EL (cell line): ENCODE data around the gene AIG1.
"Not testable (repeated sequence)": the region's sequence is repeated elsewhere in the genome, so short reads cannot be mapped to it uniquely, and the experiment has no call there.

Source experiments
- DNase-seq: peaks from one replicate; pipeline ENCODE4 v3.0.0-alpha.2; 2016

Gene AIG1

DNA sequence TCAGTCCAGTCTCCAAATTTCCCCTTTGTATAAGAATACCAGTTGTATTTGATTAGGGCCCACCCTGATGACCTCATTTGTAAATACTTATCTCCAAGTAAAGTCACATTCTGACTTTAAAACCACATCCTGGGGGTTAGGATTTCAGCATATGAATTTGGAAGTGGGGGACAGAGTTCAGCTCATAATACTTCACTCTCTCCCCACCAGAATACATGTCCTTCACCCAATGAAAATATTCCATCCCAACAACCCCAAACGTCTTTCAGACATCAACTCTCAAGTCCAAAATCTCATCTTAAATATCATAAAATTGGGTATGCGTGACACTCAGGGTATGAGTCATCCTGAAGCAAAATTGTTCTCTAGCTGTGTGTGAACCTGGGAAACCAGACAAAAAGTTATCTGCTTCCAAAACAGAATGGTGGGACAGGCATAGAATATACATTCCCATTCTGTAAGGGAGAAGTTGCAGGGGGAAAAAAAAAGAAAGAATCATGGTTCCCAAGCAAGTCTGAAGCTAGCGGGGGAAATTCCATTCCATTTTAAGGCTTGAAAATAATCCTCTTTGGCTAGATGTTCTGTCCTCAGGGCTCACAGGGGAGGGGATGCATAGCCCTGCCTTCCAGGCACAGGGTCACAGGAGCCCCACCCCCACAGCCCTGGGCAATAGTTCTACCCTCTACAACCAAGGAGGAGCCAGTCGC, 275.9 kb downstream of the AIG1 start:
- peak; percentile 81 for DNase-seq

DNA sequence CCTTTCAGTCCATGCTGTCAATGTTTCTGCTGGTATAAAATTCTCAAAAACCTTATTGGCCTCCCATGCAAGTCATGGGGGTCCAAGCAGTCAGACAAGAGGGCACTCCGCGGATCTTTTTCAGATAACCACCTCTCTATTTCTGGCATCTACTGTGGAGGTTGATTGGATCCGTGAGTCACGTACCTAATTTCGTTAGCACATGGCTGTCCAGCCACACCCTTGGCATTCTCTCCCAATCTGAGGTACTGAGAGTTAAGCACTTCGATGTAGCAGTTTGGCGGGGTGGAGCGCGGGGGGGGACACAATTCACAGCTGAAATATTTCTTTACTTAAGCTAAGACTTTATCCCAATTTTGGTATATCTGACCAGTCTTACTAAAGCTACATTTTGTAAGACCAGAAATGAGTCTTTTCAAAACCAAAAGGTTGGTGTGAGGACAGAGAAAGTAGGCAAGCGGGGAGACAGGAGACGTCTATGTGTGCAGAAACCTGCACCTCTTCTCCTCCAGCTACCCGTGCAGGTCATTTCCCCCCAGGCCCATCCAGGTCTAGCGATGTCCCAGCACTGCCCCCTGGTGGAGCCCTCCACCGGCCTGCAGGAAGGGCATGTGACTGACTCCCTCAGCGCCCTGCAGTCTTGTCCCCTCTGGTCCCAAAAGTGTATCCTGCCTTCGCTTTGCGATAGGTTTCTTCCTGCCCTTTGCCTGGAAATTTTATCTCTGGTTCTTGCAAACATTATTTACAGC, 276.7 kb downstream of the AIG1 start:
- DNase-seq: no peak

DNA sequence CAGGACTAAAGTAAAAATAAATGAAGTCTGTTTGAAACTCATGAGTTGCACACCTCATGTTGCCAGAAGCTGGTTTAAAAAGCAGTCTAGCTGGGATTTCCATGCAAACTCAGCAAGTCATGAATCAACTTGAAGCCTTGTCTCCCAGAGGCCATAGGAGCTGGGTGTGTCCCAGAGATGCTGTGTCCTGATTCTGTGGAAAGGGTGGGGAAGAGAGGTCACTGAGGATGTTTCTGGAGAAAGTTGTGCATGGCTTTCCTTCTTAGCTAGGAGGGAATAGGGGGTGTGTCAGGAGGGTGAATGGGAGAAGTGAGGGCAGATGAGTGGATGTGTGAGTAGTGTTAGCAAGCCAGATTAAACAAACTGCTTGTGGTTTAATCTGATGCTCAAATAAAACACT, 278.5 kb downstream of the AIG1 start:
- DNase-seq: no peak

DNA sequence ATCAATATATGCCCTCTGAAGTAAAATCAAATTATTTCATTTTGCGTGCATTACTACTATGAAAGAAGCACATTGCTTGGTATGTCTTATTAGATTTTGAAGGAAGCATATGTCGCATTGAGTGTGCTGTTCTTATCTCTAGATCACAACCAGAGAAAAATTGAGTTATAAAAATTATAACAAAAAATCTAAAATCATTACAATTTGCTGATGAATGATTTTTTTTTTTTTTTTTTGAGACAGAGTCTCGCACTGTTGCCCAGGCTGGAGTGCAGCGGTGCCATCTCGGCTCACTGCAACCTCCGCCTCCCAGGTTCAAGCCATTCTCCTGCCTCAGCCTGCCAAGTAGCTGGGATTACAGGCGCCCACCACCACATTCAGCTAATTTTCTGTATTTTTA, 284.8 kb downstream of the AIG1 start:
- not testable (repeated sequence) for DNase-seq

DNA sequence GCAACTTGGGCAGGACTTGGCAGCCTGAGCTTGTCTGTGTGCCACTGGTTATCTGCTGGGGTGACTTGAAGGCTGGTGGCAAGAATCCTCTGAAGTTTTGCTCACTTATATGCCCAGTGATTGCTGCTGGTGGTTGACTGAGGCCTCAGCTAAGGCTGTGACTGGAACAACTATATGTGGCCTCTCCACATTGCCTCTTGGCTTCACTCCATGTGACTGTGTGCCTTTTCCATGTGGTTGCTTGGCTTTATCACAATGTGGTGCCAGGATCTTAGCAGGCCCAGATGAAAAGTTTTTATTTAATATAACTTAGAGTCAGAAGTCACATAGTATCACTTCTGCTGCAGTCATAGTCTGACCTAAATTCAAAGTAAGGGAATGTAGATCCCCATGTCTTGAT, 285.3 kb downstream of the AIG1 start:
- DNase-seq: no peak

DNA sequence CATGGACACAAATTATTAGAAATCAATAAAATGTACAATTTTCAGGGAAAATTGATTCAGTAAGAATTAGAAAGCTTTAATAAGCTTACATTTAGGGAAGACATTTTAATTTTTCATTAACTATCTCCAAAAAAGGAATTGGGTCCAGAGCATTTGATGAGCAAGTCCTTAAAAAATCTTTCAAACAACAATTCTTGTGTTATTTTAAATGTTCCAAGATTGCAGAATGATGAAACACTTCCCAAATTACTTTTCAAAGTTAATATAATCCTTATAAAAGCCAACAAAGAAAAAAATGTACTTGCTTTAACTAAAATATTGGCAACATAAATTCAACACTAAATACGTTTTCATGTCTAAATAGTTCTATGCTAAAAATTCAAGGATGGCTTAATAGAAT, 287.8 kb downstream of the AIG1 start:
- peak; percentile 19 for DNase-seq

DNA sequence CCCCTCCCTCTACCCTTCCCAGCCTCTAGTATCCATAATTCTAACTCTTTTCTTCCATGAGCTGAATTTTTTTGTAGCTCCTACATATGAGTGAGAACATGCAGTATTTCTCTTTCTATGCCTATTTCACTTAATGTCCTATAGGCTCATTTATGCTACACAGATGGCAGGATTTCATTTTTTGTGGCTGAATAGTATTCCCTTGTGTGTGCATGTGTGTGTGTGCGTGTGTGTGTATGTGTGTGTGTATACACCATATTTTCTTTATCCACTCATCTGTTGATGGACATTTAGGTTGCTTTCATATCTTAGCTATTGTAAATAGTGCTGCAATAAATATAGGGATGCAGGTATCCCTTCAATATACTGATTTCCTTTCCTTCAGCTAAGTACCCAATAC, 288.8 kb downstream of the AIG1 start:
- no peak for DNase-seq

DNA sequence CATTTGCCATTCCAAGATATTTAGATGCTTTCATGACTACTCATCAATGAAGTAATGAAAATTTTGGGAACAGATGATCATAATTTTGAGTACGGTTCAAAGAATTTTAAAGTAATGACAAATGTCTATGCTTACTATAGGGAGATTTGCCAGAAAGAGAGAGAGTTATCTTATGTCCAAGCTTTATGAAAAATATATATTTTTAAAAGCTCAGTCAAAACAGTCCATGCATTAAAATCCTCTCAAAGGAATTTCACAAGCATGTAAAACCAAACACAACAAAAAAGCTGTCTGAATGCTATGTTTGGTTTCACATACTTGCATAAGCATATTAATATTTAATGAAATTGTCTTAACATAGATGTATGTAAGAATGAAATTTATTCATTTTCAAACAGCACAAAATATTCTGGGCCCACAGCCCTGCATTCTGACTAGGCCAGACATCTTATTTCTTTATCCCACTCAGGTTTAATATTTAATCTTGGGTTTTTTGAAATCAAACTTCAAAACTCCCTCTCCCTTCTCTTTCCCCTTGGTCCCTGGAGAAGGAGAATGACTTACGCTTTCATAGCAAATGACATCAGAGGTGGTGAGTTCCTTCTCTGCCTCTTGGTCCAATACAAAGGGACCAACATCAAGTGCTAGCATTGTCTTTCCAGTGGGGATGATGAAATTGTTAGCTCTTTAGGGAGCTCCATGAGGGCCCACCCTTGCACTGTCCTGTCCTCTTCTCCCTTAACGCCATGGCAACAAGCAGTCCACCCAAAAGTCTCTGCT, 295.6 kb downstream of the AIG1 start:
- DNase-seq: no peak

DNA sequence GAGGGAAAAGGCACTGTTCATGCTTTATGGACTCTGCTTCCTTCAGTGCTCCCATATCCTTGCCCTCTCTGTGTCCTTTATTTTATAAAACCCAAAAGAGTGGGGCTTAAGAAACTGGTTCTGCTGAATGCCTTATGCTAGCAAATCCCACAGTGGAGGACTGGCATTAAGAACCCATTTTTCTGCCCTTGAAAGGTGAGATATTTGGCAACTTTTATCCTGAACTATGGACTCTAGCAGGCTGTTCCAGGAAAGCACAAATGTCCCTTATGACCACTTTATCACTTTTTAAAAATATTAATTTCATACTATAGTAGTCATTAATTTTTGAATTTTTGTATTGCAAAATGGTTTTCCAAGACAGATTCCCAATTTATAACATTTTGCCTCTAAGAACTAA, 296.5 kb downstream of the AIG1 start:
- DNase-seq: no peak

DNA sequence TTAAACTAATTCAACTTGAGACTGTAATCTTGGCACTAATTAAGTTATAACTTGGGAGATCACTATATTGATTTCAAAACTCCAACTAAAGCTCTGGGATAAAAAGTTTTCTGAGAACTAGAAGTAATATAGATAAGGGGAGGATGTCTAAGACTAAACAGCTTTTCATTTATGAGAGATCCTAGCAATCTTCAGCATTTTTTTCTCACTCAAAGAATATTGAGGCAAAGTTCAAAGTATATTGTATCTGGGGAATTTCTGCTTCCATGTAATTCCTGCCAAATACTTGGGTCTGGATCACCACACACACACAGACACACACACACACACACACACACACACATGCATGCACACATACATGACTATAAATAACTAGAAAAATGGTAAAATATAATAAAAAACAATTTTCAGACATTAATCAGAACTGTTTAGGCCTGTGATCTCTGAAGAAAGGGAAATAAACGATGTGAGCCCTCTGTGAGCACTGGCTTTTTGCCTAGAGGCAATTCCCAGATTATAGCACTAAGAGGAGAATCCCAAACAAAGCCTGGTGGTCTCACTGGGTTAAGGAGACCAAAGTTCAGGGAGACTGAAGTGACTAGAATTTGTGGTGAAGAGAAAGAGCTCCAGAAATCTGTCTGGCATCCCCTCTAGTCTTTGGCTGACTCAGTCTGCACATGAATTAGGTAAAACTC, 297.0 kb downstream of the AIG1 start:
- no peak for DNase-seq

DNA sequence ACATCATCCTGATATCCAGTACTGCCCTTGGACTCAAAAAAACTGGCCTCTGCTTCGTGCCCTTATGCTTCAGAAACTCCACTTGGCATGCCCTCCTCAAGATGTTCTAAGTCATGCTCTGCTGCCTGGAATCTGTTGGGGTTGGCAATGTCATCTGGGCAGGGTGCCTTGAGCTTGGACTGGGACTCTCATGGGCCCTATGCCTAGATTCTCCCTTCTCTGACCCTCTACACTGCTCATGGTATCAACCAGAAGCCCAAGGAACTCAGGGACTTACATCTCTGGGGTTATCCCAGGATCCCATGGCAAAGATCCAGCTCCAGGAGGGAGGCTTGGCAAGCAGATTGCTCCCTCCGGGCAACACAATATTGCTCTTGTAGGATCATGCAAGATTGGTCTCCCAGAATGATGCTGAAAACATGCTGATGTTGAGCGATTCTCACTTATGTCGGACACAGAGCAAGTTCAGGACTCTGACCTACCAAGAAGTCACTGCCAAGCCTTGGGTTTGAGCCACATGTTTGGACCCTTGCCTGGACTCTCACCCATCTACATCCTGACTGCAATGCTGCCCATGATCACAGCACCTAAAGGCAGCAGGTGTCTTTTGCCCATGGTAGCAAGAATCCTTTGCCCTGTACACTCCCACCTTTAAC, 301.0 kb downstream of the AIG1 start:
- no peak for DNase-seq

DNA sequence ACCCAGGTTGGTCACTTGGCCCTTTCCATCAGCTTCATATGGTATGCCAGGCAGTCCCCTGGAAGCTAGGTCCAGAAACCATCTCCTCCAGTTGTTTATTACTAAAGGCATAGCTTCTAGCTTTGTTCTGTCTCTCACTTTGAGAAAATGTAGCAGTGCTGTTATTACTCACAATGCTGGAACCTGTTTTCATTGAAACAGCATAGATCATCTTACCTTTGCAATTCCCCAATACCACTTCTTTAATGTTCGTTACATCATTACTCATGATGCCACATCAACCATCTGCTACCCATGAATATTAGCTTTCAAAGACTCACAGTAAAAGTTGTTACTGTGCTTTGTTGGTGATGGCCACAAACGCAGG, 301.5 kb downstream of the AIG1 start:
- DNase-seq: no peak

DNA sequence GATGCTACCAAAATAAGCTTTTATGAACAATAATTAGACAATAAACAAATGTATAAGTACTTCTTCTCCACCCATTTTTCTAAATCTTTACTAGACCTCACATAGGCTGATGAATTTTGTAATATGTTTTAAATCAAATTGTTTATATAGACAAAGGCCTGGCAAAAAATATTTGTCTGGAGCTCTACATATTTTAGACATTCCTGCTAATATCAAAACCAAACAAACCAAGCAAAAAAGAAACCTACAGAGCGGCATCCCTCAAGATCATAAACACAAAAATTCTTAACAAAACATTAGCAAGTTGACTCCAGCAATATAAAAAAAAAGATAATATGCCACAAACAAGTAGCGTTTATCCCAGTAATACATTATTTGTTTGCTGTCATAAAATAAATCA, 302.6 kb downstream of the AIG1 start:
- DNase-seq: no peak

DNA sequence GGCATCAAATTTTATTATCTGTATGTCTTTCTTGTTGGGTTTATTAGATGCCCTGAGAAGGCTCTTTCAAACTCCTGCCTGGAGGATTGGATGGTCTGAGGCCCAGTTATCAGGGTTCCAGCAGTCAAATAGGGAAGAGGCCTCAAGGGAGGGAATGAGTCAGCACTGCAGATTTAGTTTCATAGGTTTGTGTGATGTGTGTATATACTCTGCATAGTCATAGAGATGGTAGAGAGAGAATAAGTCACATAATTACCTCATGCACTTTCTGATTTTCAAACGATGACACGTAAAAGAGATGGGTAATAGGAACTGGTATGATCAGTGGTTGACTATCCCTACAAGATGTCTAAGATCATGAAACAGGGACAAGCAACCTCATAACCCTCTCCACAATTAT, 307.7 kb downstream of the AIG1 start:
- peak; percentile 49 for DNase-seq

DNA sequence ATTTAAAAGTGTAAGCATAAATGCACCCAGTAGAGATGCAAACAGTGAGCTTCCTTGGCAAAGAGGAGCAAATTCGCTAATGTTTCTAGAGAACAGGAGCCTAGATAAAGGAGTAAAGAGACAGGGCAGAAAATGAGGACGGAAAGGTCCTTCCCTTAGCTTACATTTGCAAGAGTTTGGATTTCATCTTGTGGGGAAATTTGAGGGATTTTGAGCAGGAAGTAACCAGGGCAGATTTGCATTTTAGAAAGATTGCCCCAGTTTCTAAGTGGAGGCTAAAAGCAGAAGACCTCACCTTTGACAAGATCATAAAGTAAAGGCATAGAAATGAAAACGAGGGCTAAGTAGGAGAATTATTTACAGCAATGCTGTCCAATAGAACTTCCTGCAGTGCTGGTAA, 309.3 kb downstream of the AIG1 start:
- no peak for DNase-seq

DNA sequence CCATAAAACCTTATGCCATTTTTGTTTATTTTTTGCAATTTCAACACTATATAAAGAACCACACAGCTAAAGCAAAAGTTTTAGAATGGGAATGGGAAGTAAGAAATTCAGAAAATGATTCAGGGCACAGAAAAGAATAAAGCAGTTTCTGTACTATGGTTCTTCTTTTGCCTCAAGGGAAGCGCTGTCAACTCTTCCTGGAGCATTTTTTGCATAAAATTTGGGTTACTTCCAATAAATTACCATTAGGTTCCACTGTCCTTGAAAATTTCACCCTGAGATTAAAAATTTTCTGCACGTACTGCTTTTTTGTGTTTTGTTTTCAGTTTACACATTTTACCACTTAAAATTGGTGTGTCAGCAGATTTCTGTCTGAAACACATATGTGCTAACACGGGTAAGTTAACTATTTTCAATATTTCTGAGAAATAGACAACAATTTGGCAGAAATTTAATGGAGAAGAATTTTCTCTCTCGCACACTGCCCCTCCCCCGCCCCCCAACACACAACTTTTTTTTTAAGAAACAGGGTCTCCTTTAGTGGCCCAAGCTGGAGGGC, 310.2 kb downstream of the AIG1 start:
- no peak for DNase-seq

DNA sequence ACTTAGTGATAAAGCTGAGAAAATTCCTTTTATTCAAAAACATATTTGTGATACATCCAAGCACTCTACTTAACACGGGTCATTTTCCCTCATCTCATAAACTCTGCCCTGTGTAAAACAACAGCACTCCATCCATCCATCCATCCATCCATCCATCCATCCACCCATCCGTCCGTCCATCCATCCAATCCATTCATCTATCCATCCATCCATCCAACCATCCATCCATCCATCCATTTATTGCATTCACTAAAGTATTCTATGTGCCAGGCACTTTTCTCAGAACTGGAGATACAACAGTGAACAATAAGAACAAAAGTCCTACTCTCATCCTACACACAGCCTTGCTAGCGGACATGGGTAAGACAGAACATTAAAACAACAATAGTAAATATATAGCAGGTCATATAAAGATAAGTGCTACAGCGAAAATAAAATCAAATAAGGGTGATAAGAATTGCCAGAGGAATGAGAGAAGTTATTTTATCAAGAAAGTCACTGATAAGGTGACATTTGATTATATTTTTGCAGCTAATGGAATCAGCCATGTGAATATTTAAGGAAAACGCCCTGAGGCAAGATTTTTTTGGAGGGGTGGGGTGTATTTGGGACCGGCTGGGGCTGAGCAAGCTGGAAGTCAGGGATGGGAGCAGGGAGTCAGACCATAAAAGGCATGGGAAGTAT, 311.7 kb downstream of the AIG1 start:
- DNase-seq: no peak

DNA sequence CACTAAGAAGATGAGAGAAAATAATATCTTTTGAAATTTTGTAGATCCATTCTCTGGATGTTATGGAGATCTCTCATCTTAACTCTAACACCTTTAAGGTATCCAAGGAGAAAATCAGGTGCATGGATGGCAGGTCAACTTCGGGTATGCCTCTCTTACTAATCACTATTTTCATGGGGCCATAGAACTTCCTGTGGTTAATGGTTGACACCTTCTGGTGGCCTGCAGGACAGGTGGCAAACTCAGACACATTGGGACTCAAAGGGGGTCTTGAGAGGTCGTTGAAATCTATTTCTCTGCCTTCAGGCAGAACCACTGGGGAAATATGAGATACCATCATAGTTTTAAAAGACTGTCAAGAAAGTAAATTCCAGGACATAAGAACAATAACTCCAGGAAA, 313.3 kb downstream of the AIG1 start:
- DNase-seq: no peak

DNA sequence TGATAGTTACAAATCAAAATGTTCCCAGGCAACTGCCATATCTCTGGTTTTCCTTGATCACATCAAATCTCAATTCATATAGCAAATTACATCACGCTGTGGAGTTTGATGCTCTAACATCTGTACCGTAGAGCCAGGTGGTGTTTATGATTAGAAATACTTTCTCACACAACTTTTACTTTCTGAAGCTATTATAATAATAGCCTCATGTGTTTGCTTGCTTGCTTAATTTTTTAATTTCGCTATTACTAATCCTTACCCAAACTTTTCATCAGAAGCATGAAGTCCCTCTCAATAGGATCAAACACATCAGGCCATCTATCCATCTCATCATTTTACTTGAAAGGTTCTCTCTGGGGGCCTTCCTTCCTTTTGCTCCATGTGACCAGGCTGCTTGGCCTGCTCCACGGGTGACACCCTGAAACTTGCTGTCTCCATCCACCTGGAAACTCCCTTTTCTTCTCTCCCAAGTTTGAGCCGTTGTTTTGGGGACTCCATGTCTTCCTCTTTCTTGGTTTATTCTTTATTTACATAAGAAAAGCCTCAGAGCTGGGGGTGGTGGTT, 314.4 kb downstream of the AIG1 start:
- no peak for DNase-seq

DNA sequence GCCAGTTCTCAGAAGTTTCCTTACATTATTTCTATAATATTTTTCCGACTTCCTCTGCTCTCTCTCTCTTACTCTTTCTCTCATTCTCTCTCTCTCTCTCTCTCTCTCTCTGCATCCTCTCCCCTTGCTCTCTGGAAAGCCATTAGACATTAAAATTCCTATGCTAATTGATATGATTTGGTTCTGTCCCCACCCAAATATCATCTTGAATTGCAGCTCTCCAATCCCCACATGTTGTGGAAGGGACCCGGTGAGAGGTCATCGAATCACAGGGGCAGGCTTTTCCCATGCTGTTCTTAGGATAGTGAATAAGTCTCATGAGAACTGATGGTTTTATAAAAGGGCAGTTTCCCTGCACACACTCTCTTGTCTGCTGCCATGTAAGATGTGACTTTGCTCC, 315.7 kb downstream of the AIG1 start:
- DNase-seq: no peak

DNA sequence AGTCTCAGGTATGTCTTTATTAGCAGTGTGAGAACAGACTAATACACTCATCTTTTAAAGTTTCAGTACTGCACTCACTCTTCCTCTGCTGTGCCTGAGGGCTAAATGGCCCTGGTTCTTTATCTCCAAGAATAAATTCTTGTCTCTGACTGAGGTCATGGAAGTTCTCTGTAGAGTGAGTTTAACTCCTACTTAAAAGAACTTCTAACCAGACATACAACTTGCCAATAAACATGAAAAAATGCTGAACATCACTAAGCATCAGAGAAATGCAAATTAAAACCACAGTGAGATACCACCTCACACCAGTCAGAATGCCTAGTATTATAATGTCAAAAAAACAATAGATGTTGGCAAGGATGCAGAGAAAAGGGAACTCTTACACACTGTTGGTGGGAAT, 316.2 kb downstream of the AIG1 start:
- DNase-seq: no peak

DNA sequence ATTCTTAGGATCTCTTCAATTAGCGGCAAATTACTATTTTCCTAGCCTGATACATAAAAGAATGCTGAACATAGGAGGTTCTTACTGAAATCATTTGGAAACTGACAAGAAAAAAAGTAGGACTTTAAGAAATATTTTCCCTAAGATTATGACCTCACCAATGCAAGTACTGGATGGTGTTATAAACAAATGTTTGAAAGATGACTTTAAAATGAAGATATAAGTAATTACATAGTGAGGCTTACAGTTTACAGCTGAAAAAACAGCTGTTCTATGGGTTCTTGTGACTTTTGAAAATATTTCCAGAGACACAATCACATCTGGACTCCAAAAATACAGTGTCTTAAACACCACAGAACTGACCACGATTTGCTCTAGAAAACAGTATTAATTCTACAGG, 324.9 kb downstream of the AIG1 start:
- no peak for DNase-seq
